GM13977 (cell line): ENCODE measurements around the gene TMBIM6.
A peak's percentile ranks its signal among the peaks of the same experiment; 100 is the strongest.

Experiments
- DNase-seq: peaks from one replicate; pipeline ENCODE4 v3.0.0; 2012; ENCODE audit warnings: low spot score
- in situ Hi-C: fragments of 300-500 bp; cut with MboI; formaldehyde crosslinking; loops from one replicate; pipeline ENCODE4 v1.12.0; 2022; ENCODE audit warnings: low sequenced_read_pairs, low pct_unique_long_range_greater_than_20kb, mixed read lengths, inconsistent platforms; ENCODE audit not compliant: unreplicated experiment
- TF ChIP-seq, protein P1 (sequence below): IDR thresholded peaks from 2 replicates; pipeline ENCODE4 v1.5.1; 2012; ENCODE audit warnings: mild to moderate bottlenecking, control low read depth; ENCODE audit not compliant: insufficient read depth; ENCODE audit errors: extremely low read depth, missing control alignments

TMBIM6 gene, protein sequence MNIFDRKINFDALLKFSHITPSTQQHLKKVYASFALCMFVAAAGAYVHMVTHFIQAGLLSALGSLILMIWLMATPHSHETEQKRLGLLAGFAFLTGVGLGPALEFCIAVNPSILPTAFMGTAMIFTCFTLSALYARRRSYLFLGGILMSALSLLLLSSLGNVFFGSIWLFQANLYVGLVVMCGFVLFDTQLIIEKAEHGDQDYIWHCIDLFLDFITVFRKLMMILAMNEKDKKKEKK

DNA sequence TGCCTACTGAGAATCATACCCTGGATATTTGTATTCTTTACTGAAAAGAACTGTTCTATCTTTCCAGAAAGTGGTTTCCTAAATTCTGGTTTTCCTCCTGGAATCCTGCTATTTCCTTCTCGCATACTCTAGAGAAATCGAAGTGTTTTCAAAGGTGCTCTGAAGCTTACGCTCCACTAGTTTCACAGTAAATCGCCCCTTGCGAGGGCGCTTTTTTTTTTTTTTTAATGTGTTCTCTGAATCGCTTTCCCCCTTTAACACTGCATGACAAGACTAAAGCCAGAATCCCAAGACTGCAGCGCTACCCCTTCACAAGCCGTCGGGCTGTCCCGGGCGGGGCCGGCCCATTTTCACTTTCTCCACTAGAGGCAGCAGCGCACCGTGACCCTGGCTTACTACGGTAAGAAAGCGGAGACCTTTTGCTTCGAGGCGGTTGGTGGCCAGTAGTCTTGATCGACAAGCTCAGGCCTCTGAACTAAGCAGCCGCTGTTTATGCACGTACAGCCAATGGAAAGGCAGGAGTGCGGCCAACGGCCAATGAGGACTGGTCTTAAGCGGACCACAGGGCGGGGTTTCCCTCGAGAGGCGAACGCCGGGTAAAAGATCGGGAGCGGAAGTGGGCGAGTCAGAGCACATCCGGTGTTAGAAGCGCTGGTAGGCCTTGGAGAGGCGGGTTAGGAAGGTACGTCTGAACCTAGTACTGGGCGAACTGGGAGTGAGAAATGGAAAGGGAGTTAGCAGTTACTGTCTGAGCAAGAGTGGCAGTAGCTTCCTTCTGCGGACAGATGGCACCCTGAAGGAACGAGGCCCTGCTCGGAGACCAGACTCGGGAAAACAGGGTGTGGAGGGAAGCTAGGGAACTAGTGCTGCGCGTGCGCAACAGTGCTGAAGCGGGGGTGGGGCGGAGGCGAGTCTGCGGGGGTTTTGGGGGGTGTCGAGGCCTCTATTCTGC is at the start of gene TMBIM6:
TSS of gene TMBIM6 (plus strand) at position 628 of the 952 bp plus-strand sequence. CDS start 10,937 bp downstream, outside the sequence.
- TF ChIP-seq, protein P1, sequence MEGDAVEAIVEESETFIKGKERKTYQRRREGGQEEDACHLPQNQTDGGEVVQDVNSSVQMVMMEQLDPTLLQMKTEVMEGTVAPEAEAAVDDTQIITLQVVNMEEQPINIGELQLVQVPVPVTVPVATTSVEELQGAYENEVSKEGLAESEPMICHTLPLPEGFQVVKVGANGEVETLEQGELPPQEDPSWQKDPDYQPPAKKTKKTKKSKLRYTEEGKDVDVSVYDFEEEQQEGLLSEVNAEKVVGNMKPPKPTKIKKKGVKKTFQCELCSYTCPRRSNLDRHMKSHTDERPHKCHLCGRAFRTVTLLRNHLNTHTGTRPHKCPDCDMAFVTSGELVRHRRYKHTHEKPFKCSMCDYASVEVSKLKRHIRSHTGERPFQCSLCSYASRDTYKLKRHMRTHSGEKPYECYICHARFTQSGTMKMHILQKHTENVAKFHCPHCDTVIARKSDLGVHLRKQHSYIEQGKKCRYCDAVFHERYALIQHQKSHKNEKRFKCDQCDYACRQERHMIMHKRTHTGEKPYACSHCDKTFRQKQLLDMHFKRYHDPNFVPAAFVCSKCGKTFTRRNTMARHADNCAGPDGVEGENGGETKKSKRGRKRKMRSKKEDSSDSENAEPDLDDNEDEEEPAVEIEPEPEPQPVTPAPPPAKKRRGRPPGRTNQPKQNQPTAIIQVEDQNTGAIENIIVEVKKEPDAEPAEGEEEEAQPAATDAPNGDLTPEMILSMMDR: peak; percentile 91
- in situ Hi-C loops: no loop called here

DNA sequence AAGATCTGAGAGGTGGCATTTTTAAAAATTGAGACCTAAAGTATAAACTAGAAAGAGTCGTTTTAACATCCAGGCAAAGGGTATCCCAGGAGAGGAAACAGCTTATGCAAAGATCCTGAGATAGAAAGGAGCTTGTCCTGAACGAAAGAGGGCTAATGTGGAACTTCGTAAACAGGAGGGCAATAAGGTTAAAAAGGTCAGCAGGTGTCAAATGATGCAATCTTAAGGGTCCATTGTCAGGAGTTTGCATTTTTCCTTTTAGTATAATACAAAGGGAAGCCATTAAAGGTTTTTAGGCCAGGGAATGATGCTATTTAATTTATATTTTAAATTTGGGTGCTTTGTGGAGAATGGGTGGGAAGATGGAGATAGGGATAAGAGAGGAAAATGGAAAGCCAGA is 48.5 kb upstream of the TMBIM6 start:
- TF ChIP-seq, protein P1: no peak
- in situ Hi-C loops: no loop called here
- DNase-seq: no peak

More for the DNA sequence above, at the start of gene TMBIM6:
- peak; percentile 91 for DNase-seq

- TF ChIP-seq, protein P1: no peak
- in situ Hi-C loops: no loop called here
- no peak for DNase-seq
Observed at GRCh38 chr12:49693931-49694444, 47.4 kb upstream of the TMBIM6 start.

- TF ChIP-seq, protein P1: no peak
- in situ Hi-C loops: no loop called here
- no peak for DNase-seq
Observed at GRCh38 chr12:49696723-49697122, 44.6 kb upstream of the TMBIM6 start.

DNA sequence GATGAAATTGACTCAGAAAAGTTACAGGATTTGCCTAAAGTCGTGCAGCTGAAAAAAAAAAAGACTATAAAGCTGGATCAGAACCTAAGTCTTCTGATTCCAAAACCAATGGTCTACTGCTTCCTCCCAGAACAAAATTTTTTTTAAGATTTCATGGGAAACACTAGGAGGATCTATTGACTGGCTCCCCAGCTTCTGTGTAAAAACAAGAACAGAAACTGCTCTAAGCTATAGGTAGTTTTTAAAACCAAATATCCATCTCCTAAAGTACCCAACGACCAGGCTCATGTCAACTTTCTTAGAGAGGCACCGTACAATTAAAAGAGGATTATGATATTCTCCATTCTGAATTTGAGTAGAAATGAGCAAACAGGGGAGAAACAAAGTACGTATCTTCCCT is 43.5 kb upstream of the TMBIM6 start:
- DNase-seq: no peak
- in situ Hi-C loops: no loop called here
- TF ChIP-seq, protein P1: no peak
